GM21717 (cell line): ENCODE measurements around the gene PUSL1.

Source experiments
- ATAC-seq: cut with Tn5 transposase; IDR thresholded peaks from one replicate; pipeline ENCODE4 v1.9.1; 2021; ENCODE audit warnings: mild to moderate bottlenecking, moderate library complexity; ENCODE audit not compliant: unreplicated experiment

PUSL1 gene

DNA sequence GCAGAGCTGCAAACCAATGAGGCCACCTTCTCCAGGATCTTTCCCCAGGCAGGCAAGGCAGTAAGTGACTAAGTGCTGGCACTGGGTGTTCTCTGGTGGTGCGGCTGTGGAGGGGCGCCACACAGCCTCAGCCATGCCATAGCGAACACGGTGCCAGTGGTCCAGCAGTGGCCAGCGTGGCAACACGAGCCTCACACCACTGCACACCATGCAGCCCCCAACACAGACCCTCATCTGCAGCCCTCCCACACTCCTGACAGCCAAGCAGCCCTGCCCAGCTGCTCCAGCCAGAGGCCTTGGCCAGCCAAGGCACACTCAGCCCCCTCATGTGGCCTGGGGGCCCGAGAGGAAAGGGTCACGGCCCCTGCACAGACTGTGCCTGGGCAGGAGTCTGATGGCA, 13.1 kb downstream of the PUSL1 start:
- no peak for ATAC-seq

DNA sequence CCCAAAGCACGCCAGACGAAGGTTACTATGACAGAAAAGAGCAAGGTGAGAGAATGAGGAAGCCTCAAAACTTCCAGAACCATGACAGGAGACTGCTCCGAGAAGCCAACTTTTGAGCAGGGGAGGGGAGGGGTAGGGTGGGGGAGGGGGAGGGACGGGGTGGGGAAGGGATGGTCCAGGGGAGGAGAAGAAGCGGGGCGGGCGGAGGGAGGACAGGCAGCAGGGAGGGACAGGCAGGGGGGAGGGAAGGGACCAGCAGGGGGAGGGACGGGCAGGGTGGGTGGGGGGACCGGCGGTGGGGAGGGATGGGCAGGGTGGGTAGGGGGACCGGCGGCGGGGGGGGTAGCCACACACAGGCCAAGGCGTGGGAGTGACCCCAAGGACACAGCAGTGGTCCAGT, 14.0 kb downstream of the PUSL1 start:
- ATAC-seq: no peak

GRCh38 chr1:1322952-1323351, 14.6 kb downstream of the PUSL1 start:
- ATAC-seq: no peak

DNA sequence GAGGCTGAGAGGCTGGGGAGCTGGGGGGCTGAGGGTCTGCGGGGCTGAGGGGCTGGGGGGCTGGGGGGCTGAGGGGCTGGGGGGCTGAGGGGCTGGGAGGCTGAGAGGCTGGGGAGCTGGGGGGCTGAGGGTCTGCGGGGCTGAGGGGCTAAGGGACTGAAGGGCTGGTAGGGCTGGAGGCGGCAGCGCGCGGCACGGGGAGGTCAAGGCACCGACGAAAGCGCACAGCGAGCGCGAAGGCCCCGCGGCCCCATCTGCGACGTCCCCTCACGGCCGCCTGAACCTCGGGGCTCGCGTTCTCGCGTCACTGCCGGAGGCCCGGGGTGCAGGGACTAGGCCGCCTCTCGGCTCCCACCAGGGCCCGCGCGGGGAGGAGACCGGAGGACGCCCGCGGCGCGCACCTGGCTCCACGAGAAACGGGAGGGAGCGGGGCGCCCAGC, 15.7 kb downstream of the PUSL1 start:
- peak; percentile 8 for ATAC-seq

- peak; percentile 54 for ATAC-seq
These were observed 16.3 kb downstream of the PUSL1 start, which contains the start of the genes CPTP and INTS11 for GRCh38 chr1:1324524-1325287. Gene CPTP (plus strand): TSS chr1:1324802. CDS start chr1:1326911, 2,109 bp downstream. Gene INTS11 (minus strand): TSS chr1:1324660. CDS start chr1:1324608, 52 bp downstream.

- ATAC-seq: no peak
These were observed 17.1 kb downstream of the PUSL1 start for GRCh38 chr1:1325288-1326074.

DNA sequence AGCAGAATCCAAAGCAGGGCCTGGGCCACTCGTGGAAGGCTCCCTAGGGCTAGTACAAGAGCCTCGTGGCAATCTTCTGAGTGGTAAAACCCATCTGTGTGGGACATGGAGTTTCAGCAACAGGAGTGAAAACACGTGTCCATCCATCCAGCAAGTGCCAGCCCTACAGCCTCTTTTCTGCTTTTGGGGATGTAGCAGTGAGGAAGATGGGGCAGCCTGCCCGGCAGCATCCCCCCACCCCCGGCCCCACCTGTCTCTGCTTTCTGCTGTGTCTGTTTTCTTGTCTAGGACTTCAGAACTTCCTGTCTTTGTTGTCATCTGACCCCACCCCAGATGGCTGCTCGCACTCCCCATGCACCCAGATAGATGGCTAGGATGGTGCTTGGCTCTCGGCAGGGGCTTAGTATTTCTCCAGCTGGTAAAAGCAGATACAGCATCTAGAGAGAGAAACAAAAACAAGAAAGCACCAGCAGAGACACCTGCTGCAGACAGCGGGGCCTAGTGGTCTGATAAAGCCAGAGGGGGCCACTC, 17.7 kb downstream of the PUSL1 start:
- ATAC-seq: no peak

- ATAC-seq: no peak
These were observed 18.9 kb downstream of the PUSL1 start for GRCh38 chr1:1327291-1327690.

- ATAC-seq: no peak
These were observed 19.9 kb downstream of the PUSL1 start for GRCh38 chr1:1328254-1328653.

GRCh38 chr1:1329304-1330210, 21.2 kb downstream of the PUSL1 start:
- ATAC-seq: no peak

- no peak for ATAC-seq
These were observed 22.1 kb downstream of the PUSL1 start for GRCh38 chr1:1330366-1331067.

DNA sequence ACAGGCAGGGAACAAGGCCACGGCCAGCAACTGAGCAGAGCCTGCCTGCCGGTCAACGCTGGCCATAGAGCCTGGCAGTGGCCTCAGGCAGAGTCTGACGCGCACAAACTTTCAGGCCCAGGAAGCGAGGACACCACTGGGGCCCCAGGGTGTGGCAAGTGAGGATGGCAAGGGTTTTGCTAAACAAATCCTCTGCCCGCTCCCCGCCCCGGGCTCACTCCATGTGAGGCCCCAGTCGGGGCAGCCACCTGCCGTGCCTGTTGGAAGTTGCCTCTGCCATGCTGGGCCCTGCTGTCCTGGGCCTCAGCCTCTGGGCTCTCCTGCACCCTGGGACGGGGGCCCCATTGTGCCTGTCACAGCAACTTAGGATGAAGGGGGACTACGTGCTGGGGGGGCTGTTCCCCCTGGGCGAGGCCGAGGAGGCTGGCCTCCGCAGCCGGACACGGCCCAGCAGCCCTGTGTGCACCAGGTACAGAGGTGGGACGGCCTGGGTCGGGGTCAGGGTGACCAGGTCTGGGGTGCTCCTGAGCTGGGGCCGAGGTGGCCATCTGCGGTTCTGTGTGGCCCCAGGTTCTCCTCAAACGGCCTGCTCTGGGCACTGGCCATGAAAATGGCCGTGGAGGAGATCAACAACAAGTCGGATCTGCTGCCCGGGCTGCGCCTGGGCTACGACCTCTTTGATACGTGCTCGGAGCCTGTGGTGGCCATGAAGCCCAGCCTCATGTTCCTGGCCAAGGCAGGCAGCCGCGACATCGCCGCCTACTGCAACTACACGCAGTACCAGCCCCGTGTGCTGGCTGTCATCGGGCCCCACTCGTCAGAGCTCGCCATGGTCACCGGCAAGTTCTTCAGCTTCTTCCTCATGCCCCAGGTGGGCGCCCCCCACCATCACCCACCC, 22.9 kb downstream of the PUSL1 start, which contains the start of gene TAS1R3:
TAS1R3 (plus strand) TSS at position 213 of the 898 bp plus-strand sequence; CDS start at position 279, 66 bp downstream.
- ATAC-seq: no peak

DNA sequence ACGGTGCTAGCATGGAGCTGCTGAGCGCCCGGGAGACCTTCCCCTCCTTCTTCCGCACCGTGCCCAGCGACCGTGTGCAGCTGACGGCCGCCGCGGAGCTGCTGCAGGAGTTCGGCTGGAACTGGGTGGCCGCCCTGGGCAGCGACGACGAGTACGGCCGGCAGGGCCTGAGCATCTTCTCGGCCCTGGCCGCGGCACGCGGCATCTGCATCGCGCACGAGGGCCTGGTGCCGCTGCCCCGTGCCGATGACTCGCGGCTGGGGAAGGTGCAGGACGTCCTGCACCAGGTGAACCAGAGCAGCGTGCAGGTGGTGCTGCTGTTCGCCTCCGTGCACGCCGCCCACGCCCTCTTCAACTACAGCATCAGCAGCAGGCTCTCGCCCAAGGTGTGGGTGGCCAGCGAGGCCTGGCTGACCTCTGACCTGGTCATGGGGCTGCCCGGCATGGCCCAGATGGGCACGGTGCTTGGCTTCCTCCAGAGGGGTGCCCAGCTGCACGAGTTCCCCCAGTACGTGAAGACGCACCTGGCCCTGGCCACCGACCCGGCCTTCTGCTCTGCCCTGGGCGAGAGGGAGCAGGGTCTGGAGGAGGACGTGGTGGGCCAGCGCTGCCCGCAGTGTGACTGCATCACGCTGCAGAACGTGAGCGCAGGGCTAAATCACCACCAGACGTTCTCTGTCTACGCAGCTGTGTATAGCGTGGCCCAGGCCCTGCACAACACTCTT, 23.8 kb downstream of the PUSL1 start:
- no peak for ATAC-seq

DNA sequence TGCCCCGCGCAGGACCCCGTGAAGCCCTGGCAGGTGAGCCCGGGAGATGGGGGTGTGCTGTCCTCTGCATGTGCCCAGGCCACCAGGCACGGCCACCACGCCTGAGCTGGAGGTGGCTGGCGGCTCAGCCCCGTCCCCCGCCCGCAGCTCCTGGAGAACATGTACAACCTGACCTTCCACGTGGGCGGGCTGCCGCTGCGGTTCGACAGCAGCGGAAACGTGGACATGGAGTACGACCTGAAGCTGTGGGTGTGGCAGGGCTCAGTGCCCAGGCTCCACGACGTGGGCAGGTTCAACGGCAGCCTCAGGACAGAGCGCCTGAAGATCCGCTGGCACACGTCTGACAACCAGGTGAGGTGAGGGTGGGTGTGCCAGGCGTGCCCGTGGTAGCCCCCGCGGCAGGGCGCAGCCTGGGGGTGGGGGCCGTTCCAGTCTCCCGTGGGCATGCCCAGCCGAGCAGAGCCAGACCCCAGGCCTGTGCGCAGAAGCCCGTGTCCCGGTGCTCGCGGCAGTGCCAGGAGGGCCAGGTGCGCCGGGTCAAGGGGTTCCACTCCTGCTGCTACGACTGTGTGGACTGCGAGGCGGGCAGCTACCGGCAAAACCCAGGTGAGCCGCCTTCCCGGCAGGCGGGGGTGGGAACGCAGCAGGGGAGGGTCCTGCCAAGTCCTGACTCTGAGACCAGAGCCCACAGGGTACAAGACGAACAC, 24.5 kb downstream of the PUSL1 start:
- ATAC-seq: no peak

DNA sequence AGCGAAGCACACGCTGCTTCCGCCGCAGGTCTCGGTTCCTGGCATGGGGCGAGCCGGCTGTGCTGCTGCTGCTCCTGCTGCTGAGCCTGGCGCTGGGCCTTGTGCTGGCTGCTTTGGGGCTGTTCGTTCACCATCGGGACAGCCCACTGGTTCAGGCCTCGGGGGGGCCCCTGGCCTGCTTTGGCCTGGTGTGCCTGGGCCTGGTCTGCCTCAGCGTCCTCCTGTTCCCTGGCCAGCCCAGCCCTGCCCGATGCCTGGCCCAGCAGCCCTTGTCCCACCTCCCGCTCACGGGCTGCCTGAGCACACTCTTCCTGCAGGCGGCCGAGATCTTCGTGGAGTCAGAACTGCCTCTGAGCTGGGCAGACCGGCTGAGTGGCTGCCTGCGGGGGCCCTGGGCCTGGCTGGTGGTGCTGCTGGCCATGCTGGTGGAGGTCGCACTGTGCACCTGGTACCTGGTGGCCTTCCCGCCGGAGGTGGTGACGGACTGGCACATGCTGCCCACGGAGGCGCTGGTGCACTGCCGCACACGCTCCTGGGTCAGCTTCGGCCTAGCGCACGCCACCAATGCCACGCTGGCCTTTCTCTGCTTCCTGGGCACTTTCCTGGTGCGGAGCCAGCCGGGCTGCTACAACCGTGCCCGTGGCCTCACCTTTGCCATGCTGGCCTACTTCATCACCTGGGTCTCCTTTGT, 25.3 kb downstream of the PUSL1 start:
- no peak for ATAC-seq

DNA sequence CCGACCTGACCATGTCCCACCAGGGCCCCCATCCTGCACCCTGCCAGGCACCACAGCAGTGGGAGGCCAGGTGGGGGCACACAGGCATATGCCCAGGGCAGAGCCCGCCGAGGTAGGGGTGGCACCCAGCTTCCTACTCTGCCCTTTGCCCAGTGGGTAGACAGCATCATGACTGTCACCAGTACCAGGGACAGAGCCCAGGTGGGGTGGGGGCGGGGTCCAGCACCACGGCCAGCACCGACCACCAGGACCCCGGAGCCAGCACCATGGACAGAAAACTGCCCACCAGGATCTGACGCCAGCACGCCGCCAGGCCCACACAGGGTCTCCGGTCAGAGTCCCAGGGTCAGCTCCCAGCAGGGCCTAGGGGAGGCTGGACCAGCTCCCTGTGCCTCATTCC, 26.4 kb downstream of the PUSL1 start:
- no peak for ATAC-seq

- no peak for ATAC-seq
These were observed 26.9 kb downstream of the PUSL1 start for GRCh38 chr1:1335283-1335682.
